ENCODE data around the gene EXOSC10. TPM values are rescaled to one million over a fixed set of nuclear protein-coding genes. Genes with fewer than 3 reads are reported as not detected.
A peak's percentile ranks its signal among the peaks of the same experiment; 100 is the strongest.

The EXOSC10 gene
- total and polyA plus RNA-seq, 9 of the 15 experiments (the other 6 are each of a cell fraction or from before 2014, with no cell fraction given): 23.4 to 150 (median 105) TPM

- Histone ChIP-seq H3K9ac (ENCODE audit: insufficient read depth in 1 of 2, low read depth in 2 of 2, low read length in 2 of 2) (0 out of 4 replicates have a peak overlapping the region, but pooled peaks of 1 of the 2 experiments have one; percentile 45), H3K36me3 (ENCODE audit: control insufficient read depth, insufficient read depth, low read length) (peaks cover 88% of the 10 kb centered on the region), H3K4me3 (no peak overlapping the region), H4K20me1 (replicated peaks; ENCODE audit: control insufficient read depth, insufficient read depth, low read length) (no peaks in the 10 kb centered on the region), H3K9me1 (ENCODE audit: control insufficient read depth, insufficient read depth, low read length) (no peaks in the 10 kb centered on the region), H3K27me3 (ENCODE audit: control insufficient read depth in 2 of 2, insufficient read depth in 2 of 2, low read length in 2 of 2) (no peaks in the 10 kb centered on the region), H3K9me3 (replicated peaks; ENCODE audit: control insufficient read depth, insufficient read depth, low read depth, low read length) (no peaks in the 10 kb centered on the region), H3K4me1 (replicated peaks in 1 of 2; ENCODE audit: control insufficient read depth in 2 of 2, insufficient read depth in 2 of 2, low read length in 2 of 2) (peaks cover 0 to 4% of the 10 kb centered on the region in 2 experiments; a peak in 2 of 5 replicates), H2AFZ (ENCODE audit: low read depth, low read length) (no peak overlapping the region), H3K27ac (ENCODE audit: extremely low read depth, low read depth, low read length) (no peak overlapping the region), H3K4me2 (ENCODE audit: insufficient read depth, low read length) (no peak overlapping the region), H3K79me2 (ENCODE audit: control insufficient read depth, insufficient read depth, low read length) (no peaks in the 10 kb centered on the region)
- in situ Hi-C loops (cut with MboI) (no loop called here), intact Hi-C loops (cut with micrococcal nuclease) (no loop called here)
- FAIRE-seq: peak; percentile 35
- ChIA-PET CTCF (ENCODE audit: low intra/inter-chr PET ratio) (no interaction called here), POLR2A (interaction anchor here (0.6 to 0.9 kb wide), 5 partner anchors 9 to 257 kb away, joined by 3 to 4 read pairs (median 3); no protein-coding TSS in a partner anchor)
- ATAC-seq: peak; percentile 31; the same call in 1 of the 3 replicates
- BruUV-seq (replicated peaks): no TSS peak
- no peak for TF ChIP-seq SAFB2 (IDR thresholded peaks at IDR 0.05; ENCODE audit: borderline replicate concordance, low read depth, low read length, severe bottlenecking)
- TF ChIP-seq NCOR1 (IDR thresholded peaks at IDR 0.05): no peak
- peak; percentile 9; the same call in 1 of the 2 replicates for TF ChIP-seq FOSL1 (tag; conservative IDR thresholded peaks at IDR 0.05)
- peak; percentile 55 for TF ChIP-seq NFIC (IDR thresholded peaks at IDR 0.05)
- TF ChIP-seq NEUROD1 (IDR thresholded peaks at IDR 0.05; ENCODE audit: borderline replicate concordance, low read depth, low read length, partially characterized antibody): no peak
- TF ChIP-seq ZKSCAN8 (CRISPR knock-in tag; IDR thresholded peaks at IDR 0.05): no peak
- no peak for TF ChIP-seq GABPB1 (CRISPR knock-in tag; IDR thresholded peaks at IDR 0.05)
- no peak for TF ChIP-seq THRAP3 (IDR thresholded peaks at IDR 0.05; ENCODE audit: borderline replicate concordance)
- TF ChIP-seq JUN (IDR thresholded peaks at IDR 0.05; ENCODE audit: borderline replicate concordance, low read depth, low read length): no peak
- TF ChIP-seq JUN (CRISPR knock-in tag; IDR thresholded peaks at IDR 0.05; ENCODE audit: borderline replicate concordance): no peak
- DNase-seq (ENCODE audit: extremely low read depth in 1 of 4, low spot score in 3 of 4): peak in 2 of 4 experiments; percentile 14 to 34
- WGBS (ENCODE audit: insufficient coverage, low coverage, missing lambda C conversion rate): 41% methylated on average over 5 of the region's 5 CpGs
Measured at GRCh38 chr1:11134251-11134897, 34.7 kb upstream of the EXOSC10 start.

Data from K562 (cell line).